DOHH2 (cell line): ENCODE data around the gene MAML2.

Source experiments
- H3F3A ChIP-seq: fragments of 200-600 bp; sonication (generic), shearing (Covaris generic); 2 replicates; pipeline ENCODE4 v1.6.0; 2016; ENCODE audit warnings: antibody characterized with exemption, mild to moderate bottlenecking; ENCODE audit not compliant: control insufficient read depth, insufficient read depth
- H3K27ac ChIP-seq: fragments of 200-600 bp; sonication (generic); 2 replicates; pipeline ENCODE4 v1.5.1; 2014; ENCODE audit warnings: low read depth, mild to moderate bottlenecking, low read length, moderate library complexity
- H3K27me3 ChIP-seq: fragments of 200-600 bp; sonication (generic); 2 replicates; pipeline ENCODE4 v1.6.1; 2014; ENCODE audit warnings: mild to moderate bottlenecking, low read length, mixed read lengths; ENCODE audit not compliant: control insufficient read depth
- H3K36me3 ChIP-seq: fragments of 200-600 bp; sonication (generic); 2 replicates; pipeline ENCODE4 v1.6.1; 2014; ENCODE audit warnings: mild to moderate bottlenecking, low read length, moderate library complexity, mixed read lengths; ENCODE audit not compliant: control insufficient read depth
- H3K4me1 ChIP-seq: fragments of 200-600 bp; sonication (generic); 2 replicates; pipeline ENCODE4 v1.6.1; 2014; ENCODE audit warnings: mild to moderate bottlenecking, low read length, mixed read lengths; ENCODE audit not compliant: control insufficient read depth
- H3K4me2 ChIP-seq: fragments of 200-600 bp; sonication (generic); 2 replicates; pipeline ENCODE4 v1.6.0; 2014; ENCODE audit warnings: mild to moderate bottlenecking, low read length, moderate library complexity
- H3K4me3 ChIP-seq: fragments of 200-600 bp; sonication (generic); 2 replicates; pipeline ENCODE4 v1.5.1; 2014; ENCODE audit warnings: mild to moderate bottlenecking, low read length, mixed read lengths
- H3K79me2 ChIP-seq: fragments of 200-600 bp; sonication (generic); 2 replicates; pipeline ENCODE4 v1.6.1; 2014; ENCODE audit warnings: mild to moderate bottlenecking, low read length, mixed read lengths; ENCODE audit not compliant: control insufficient read depth
- H3K9me2 ChIP-seq: fragments of 200-600 bp; sonication (generic); replicated peaks from 2 replicates; pipeline ENCODE4 v1.6.1; 2014; ENCODE audit warnings: mild to moderate bottlenecking, low read length, mixed read lengths; ENCODE audit not compliant: control insufficient read depth
- H3K9me3 ChIP-seq: fragments of 200-600 bp; sonication (generic); 2 replicates; pipeline ENCODE4 v1.6.1; 2014; ENCODE audit warnings: antibody characterized with exemption, low read length, mixed read lengths; ENCODE audit not compliant: control insufficient read depth, insufficient read depth
- H4K20me1 ChIP-seq: fragments of 200-600 bp; sonication (generic); 2 replicates; pipeline ENCODE4 v1.6.0; 2014; ENCODE audit warnings: low read depth, mild to moderate bottlenecking, antibody characterized with exemption, low read length, moderate library complexity; ENCODE audit not compliant: control insufficient read depth, insufficient read depth
- EZH2phosphoT487 ChIP-seq: fragments of 200-600 bp; sonication (generic); IDR thresholded peaks from 2 replicates; pipeline ENCODE4 v1.6.1; 2017; ENCODE audit warnings: borderline replicate concordance, mild to moderate bottlenecking, antibody characterized with exemption, low read length, moderate library complexity, mixed read lengths
- TF ChIP-seq, protein P1 (sequence below): fragments of 200-600 bp; sonication (generic); IDR thresholded peaks from one replicate; pipeline ENCODE4 v1.5.1; 2014; ENCODE audit warnings: antibody characterized with exemption, mild to moderate bottlenecking, low read depth, low read length; ENCODE audit not compliant: poor library complexity, severe bottlenecking

Gene MAML2

DNA sequence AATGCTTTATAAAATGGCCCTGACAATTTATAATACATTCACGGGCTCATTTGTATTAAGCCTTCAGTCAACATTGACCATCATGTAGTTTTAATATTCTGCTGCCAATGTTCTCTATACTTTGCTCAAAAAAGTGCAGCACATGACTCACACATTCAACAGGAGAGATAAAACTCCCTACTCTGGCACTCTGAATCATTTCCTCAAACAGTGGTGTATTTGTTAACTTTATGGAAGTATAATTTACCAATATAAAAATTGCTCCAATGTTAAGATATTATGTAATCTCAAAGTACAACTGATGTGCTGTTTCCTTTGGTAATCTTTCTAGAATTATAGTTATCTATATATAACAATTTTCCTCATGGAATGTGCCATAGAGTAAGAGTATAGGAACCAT, 39.9 kb downstream of the MAML2 start:
- Histone ChIP-seq H3K4me2 (no peak overlapping the region), H3K9me2 (no peaks in the 10 kb centered on the region), H3K4me1 (no peaks in the 10 kb centered on the region), H3K79me2 (no peaks in the 10 kb centered on the region), H3K9me3 (no peaks in the 10 kb centered on the region), H3K4me3 (no peak overlapping the region), H3K27ac (no peak overlapping the region), H3K36me3 (no peaks in the 10 kb centered on the region), H3F3A (no peaks in the 10 kb centered on the region), H4K20me1 (no peaks in the 10 kb centered on the region), H3K27me3 (0 out of 2 replicates have a peak, but pooled peaks cover 3% of the 10 kb centered on the region)
- no peak for TF ChIP-seq EZH2phosphoT487
- TF ChIP-seq, protein P1, sequence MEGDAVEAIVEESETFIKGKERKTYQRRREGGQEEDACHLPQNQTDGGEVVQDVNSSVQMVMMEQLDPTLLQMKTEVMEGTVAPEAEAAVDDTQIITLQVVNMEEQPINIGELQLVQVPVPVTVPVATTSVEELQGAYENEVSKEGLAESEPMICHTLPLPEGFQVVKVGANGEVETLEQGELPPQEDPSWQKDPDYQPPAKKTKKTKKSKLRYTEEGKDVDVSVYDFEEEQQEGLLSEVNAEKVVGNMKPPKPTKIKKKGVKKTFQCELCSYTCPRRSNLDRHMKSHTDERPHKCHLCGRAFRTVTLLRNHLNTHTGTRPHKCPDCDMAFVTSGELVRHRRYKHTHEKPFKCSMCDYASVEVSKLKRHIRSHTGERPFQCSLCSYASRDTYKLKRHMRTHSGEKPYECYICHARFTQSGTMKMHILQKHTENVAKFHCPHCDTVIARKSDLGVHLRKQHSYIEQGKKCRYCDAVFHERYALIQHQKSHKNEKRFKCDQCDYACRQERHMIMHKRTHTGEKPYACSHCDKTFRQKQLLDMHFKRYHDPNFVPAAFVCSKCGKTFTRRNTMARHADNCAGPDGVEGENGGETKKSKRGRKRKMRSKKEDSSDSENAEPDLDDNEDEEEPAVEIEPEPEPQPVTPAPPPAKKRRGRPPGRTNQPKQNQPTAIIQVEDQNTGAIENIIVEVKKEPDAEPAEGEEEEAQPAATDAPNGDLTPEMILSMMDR: no peak

DNA sequence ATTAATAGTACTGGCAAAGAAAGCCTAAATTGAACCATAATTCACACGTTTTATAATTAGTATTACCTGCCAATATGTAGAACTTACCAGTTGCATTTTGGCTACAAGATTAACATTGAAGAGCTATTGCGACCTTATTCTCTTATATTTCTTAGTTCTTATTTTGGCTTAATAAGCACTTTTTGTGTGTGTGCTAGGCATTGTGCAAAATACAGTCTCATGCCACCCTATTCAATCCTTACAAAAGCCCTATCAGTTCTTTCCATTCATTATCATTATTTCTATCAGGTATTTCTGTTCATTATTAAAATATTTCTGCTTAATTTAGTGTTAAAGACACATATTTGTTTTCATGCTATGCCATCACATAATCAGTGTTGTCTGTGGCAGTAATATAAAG, 41.2 kb downstream of the MAML2 start:
- Histone ChIP-seq H4K20me1 (no peaks in the 10 kb centered on the region), H3F3A (no peaks in the 10 kb centered on the region), H3K36me3 (no peaks in the 10 kb centered on the region), H3K79me2 (no peaks in the 10 kb centered on the region), H3K9me2 (no peaks in the 10 kb centered on the region), H3K4me2 (no peak overlapping the region), H3K27me3 (0 out of 2 replicates have a peak, but pooled peaks cover under 1% of the 10 kb centered on the region), H3K4me3 (no peak overlapping the region), H3K27ac (no peak overlapping the region), H3K9me3 (no peaks in the 10 kb centered on the region), H3K4me1 (no peaks in the 10 kb centered on the region)
- TF ChIP-seq, protein P1: no peak
- no peak for TF ChIP-seq EZH2phosphoT487

DNA sequence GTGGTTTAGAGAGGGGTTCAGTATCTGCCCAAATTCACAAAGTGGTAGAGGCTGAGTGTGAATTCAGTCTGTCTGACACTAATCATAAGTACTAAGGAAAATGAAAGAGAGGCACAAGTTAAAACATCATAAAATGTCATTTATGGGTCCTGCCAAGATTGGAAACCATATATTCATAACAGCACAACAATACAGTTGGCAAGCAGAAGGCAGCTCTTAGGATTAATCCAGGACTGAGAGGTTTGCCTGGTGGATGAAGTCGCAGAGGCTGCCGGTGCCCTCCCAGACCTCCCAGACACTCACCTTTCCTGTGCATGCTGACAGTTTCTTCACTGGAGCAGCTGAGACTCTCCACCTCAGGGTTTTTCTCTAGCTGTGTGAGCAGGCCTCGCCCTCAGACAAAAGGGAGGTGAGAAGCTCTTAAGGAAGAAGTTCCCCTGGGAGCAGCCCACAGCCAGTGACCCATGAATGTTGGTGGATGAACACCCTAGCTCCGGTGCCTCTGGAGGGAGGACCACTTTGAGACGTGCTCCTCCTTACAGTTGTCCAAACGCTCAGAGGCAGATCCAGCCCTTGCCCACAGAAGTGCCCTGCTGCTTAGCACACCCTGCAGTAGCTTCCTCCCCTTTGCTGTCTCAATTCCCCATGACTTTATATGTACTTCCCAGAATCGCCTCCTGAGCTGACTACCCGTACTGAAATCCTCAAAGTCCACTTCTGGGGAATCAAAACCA, 43.7 kb downstream of the MAML2 start:
- H3K27me3 ChIP-seq: no peaks in the 10 kb centered on the region
- H4K20me1 ChIP-seq: no peaks in the 10 kb centered on the region
- H3K27ac ChIP-seq: no peak overlapping the region
- TF ChIP-seq, protein P1: no peak
- no peak for TF ChIP-seq EZH2phosphoT487
- H3K4me3 ChIP-seq: no peak overlapping the region
- no peaks in the 10 kb centered on the region for H3K9me3 ChIP-seq
- H3K4me1 ChIP-seq: no peaks in the 10 kb centered on the region
- no peaks in the 10 kb centered on the region for H3K9me2 ChIP-seq
- no peaks in the 10 kb centered on the region for H3F3A ChIP-seq
- H3K79me2 ChIP-seq: no peaks in the 10 kb centered on the region
- H3K4me2 ChIP-seq: no peak overlapping the region
- H3K36me3 ChIP-seq: no peaks in the 10 kb centered on the region
